Measurements from ENCODE around the gene TBC1D3B.

TBC1D3B gene

DNA sequence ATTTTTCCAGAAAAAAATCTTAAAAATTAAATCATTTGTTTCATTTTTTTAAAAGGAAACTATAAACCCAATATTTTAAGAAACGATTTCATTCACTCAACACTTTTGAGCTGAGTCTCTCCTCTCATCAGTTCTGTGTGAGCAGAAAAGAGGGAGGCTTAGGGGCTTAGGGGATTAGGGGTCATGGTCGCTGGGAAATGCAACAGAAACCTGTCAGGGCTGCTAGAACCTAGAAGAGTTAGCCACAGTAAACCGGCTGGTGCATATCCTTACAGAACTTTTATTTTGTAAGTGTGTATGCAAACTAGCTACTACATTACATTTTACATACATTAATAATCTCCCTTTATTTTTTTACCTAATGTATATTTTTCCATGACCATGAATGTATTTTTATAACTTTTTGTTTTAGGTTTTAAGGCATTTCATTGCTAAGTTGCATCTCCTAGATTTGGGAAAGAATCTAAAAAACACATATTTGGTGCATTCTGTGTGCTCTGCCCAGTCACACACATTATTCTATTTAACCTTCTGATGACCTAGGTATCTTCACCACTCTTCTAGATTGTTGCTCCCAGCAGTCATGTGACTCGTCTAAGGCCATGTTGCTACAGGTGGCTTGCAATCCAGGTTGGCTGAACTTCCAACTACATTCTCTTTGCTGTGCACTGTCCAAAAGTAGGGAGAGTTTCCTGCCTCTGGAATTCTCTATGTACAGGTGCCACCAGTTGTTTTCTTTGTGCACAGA is 24.4 kb downstream of the TBC1D3B start:
- no peak for TF ChIP-seq Cebpa-rat (IDR thresholded peaks at IDR 0.05)
- H3K4me2 ChIP-seq: peak overlapping the region in 3 of 11 experiments; percentile 69 to 74 (median 74); a peak in 5 of 22 replicates

GRCh38 chr17:36149296-36149820 is 27.1 kb downstream of the TBC1D3B start:
- H3K4me2 ChIP-seq: peak overlapping the region in 7 of 11 experiments; percentile 12 to 82 (median 62); a peak in 12 of 22 replicates
- H4K20me1 ChIP-seq: no peaks in the 10 kb centered on the region; a peak in 1 of 22 replicates
- H3K4me1 ChIP-seq: peaks cover 0 to 93% (median 12%) of the 10 kb centered on the region in 10 experiments; a peak in 12 of 20 replicates
- no peak for TF ChIP-seq Cebpa-rat (IDR thresholded peaks at IDR 0.05)
- no peaks in the 10 kb centered on the region for H3K27me3 ChIP-seq
- H3K27ac ChIP-seq: peak overlapping the region in 7 of 11 experiments; percentile 1 to 63 (median 36); a peak in 8 of 22 replicates
- peak overlapping the region in 2 of 10 experiments; percentile 19 to 40; a peak in 2 of 20 replicates for H3K4me3 ChIP-seq
- no peaks in the 10 kb centered on the region for H3K9me3 ChIP-seq (replicated peaks in 1 of 11)
- no peaks in the 10 kb centered on the region for H3K36me3 ChIP-seq
- H3K9ac ChIP-seq: peak overlapping the region in 8 of 11 experiments; percentile 1 to 58 (median 22); a peak in 9 of 22 replicates

More for the DNA sequence above, 24.4 kb downstream of the TBC1D3B start:
- no peak overlapping the region for H3K9ac ChIP-seq
- peaks cover 0 to 84% (median 12%) of the 10 kb centered on the region in 10 experiments; a peak in 12 of 20 replicates for H3K4me1 ChIP-seq
- H3K9me3 ChIP-seq (replicated peaks in 1 of 11): no peaks in the 10 kb centered on the region
- H3K4me3 ChIP-seq: no peak overlapping the region
- H3K27me3 ChIP-seq: no peaks in the 10 kb centered on the region
- H4K20me1 ChIP-seq: no peaks in the 10 kb centered on the region; a peak in 1 of 22 replicates
- H3K36me3 ChIP-seq: no peaks in the 10 kb centered on the region
- H3K27ac ChIP-seq: no peak overlapping the region

DNA sequence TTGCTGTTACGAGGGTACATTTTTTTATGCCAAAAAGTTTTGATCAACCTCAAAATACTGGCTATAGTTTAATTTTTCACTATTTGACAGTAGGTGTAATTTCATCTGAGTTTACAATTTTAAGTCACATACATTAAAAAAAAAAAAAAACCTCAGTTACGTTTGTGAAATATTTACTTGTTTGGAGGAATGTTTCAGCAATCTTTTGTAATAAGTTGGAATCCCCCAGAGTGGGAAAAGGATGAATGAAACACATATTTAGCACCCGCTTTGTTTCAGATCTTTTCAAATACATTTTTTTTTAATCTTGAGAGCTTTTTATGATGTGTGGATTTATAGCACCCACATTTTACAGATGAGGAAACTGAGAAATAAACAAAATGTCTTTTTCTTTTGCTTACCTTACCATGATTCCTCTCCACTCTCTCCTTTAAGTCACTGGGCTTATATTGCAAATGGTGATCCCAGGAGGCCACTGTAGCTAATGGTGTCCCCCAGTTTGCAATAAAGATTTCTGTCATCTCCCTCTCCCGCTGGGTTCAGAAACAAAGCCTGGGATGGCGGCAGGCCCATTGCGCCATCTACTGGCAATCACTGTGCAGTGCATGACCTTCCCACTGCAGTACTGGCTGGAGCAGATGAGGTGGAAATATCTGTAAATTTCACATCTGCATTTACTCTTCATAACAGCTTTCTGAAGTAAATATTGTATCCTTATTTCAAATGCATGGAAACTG is 27.7 kb downstream of the TBC1D3B start:
- peak overlapping the region in 5 of 11 experiments; percentile 1 to 63 (median 46); a peak in 7 of 22 replicates for H3K27ac ChIP-seq
- H3K4me1 ChIP-seq: peaks cover 0 to 93% (median 11%) of the 10 kb centered on the region in 10 experiments; a peak in 12 of 20 replicates
- peak overlapping the region in 6 of 11 experiments; percentile 4 to 58 (median 43); a peak in 10 of 22 replicates for H3K9ac ChIP-seq
- H3K9me3 ChIP-seq (replicated peaks in 1 of 11): no peaks in the 10 kb centered on the region
- H3K4me3 ChIP-seq: peak overlapping the region in 3 of 10 experiments; percentile 19 to 40 (median 32); a peak in 4 of 20 replicates
- H3K27me3 ChIP-seq: no peaks in the 10 kb centered on the region
- H3K36me3 ChIP-seq: no peaks in the 10 kb centered on the region
- H3K4me2 ChIP-seq: peak overlapping the region in 7 of 11 experiments; percentile 12 to 82 (median 62); a peak in 12 of 22 replicates
- no peaks in the 10 kb centered on the region; a peak in 1 of 22 replicates for H4K20me1 ChIP-seq
- TF ChIP-seq Cebpa-rat (IDR thresholded peaks at IDR 0.05): no peak

DNA sequence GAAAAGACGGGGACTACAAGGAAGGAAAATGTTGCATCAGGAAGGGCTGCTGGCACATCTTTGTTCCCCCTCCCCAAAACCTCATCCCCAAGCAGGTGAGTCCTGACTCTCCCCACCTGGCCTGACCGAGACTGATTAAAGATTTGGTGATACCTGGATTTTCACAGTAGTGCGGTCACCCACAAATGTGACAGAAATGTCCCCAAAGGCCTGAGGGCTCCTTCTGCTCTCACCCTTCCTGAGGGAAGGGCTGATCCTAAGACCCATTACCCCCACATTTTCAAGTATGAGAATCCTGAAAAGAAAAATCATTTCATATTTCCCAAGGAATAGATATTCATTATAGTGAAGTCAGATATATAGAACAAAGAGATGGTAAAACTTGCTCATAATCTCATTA is 28.8 kb downstream of the TBC1D3B start:
- peaks cover 0 to 86% (median 9%) of the 10 kb centered on the region in 10 experiments; a peak in 12 of 20 replicates for H3K4me1 ChIP-seq
- H3K9ac ChIP-seq: peak overlapping the region in 3 of 11 experiments; percentile 26 to 57 (median 48); a peak in 4 of 22 replicates
- peak overlapping the region in 2 of 11 experiments; percentile 19 to 61; a peak in 1 of 22 replicates for H3K27ac ChIP-seq
- peak overlapping the region in 5 of 11 experiments; percentile 15 to 82 (median 75); a peak in 7 of 22 replicates for H3K4me2 ChIP-seq
- no peaks in the 10 kb centered on the region for H3K9me3 ChIP-seq (replicated peaks in 1 of 11)
- no peaks in the 10 kb centered on the region; a peak in 1 of 22 replicates for H4K20me1 ChIP-seq
- no peaks in the 10 kb centered on the region for H3K36me3 ChIP-seq
- TF ChIP-seq Cebpa-rat (IDR thresholded peaks at IDR 0.05): no peak
- H3K4me3 ChIP-seq: peak overlapping the region in 3 of 10 experiments; percentile 10 to 40 (median 19); a peak in 2 of 20 replicates
- H3K27me3 ChIP-seq: no peaks in the 10 kb centered on the region

DNA sequence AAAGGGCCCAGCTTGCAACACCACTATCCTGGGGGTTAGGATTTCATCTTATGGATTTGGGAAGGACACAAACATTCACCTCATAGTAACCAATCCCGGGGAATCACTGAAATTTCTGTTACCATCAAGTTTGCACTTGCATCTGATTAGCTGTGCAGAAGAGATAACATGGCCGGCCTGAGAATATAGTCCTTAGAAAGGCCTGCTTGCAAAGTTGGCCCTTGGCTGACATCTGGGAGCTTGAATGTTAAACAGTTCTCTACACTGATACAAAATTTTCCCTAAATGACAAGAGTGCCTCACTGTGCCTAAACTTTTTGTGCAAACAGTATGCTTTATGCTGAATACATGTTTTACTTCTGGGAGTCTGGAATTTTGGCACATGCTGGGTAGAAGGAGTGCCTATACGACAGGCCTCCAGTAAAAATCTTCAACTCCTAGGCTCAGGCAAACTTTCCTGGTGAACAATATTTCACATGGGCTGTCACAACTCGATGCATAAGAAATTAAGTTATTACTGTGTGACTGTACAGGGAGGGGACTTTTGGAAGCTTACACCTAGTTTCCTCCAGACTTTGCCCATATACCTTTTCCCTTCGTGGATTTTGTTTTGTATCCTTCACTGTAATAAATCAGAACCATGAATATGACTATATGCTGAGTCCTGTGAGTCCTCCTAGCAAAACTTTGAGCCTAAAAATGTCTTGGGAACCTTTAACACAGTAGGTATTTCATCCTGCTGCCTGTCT is 31.3 kb downstream of the TBC1D3B start:
- Histone ChIP-seq H3K9me3 (replicated peaks in 1 of 11) (no peaks in the 10 kb centered on the region), H3K9ac (no peak overlapping the region), H3K27ac (no peak overlapping the region), H4K20me1 (no peaks in the 10 kb centered on the region; a peak in 1 of 22 replicates), H3K27me3 (no peaks in the 10 kb centered on the region), H3K4me3 (no peak overlapping the region), H3K36me3 (no peaks in the 10 kb centered on the region), H3K4me1 (peaks cover 0 to 66% (median 9%) of the 10 kb centered on the region in 10 experiments; a peak in 12 of 20 replicates), H3K4me2 (peak overlapping the region in 2 of 11 experiments; percentile 45 to 75; a peak in 2 of 22 replicates)
- TF ChIP-seq Cebpa-rat (IDR thresholded peaks at IDR 0.05): no peak

- Histone ChIP-seq H3K9me3 (replicated peaks in 1 of 11) (no peaks in the 10 kb centered on the region), H3K4me3 (no peak overlapping the region), H3K36me3 (no peaks in the 10 kb centered on the region), H3K9ac (no peak overlapping the region), H3K27me3 (no peaks in the 10 kb centered on the region), H3K4me1 (peaks cover 0 to 55% (median 5%) of the 10 kb centered on the region in 10 experiments; a peak in 12 of 20 replicates), H4K20me1 (no peaks in the 10 kb centered on the region), H3K27ac (no peak overlapping the region), H3K4me2 (peak overlapping the region in 2 of 11 experiments; percentile 45 to 75; a peak in 4 of 22 replicates)
- no peak for TF ChIP-seq Cebpa-rat (IDR thresholded peaks at IDR 0.05)
Observed at GRCh38 chr17:36144014-36144413, 32.4 kb downstream of the TBC1D3B start.

GRCh38 chr17:36142806-36143205 is 33.6 kb downstream of the TBC1D3B start:
- Histone ChIP-seq H3K4me1 (peaks cover 0 to 44% (median 4%) of the 10 kb centered on the region in 10 experiments; a peak in 8 of 20 replicates), H3K27me3 (no peaks in the 10 kb centered on the region), H3K9me3 (replicated peaks in 1 of 11) (peaks cover 0 to 10% (median 5%) of the 10 kb centered on the region in 11 experiments; a peak in 7 of 22 replicates), H3K36me3 (no peaks in the 10 kb centered on the region), H3K4me3 (no peak overlapping the region), H3K4me2 (no peak overlapping the region), H3K9ac (no peak overlapping the region), H3K27ac (no peak overlapping the region), H4K20me1 (no peaks in the 10 kb centered on the region)
- TF ChIP-seq Cebpa-rat (IDR thresholded peaks at IDR 0.05): no peak

GRCh38 chr17:36142235-36142634 is 34.2 kb downstream of the TBC1D3B start:
- no peak overlapping the region for H3K9ac ChIP-seq
- H3K4me2 ChIP-seq: no peak overlapping the region
- H3K36me3 ChIP-seq: no peaks in the 10 kb centered on the region
- no peaks in the 10 kb centered on the region for H3K27me3 ChIP-seq
- no peak overlapping the region for H3K27ac ChIP-seq
- H3K4me1 ChIP-seq: peaks cover 0 to 44% (median 0%) of the 10 kb centered on the region in 10 experiments; a peak in 5 of 20 replicates
- peaks cover 0 to 12% (median 5%) of the 10 kb centered on the region in 11 experiments; a peak in 7 of 22 replicates for H3K9me3 ChIP-seq (replicated peaks in 1 of 11)
- H3K4me3 ChIP-seq: no peak overlapping the region
- no peaks in the 10 kb centered on the region for H4K20me1 ChIP-seq
- no peak for TF ChIP-seq Cebpa-rat (IDR thresholded peaks at IDR 0.05)

Measured in BLaER1 treated with 17β-estradiol and CSF1 and Interleukin-3, amounts not matched to agents 10 nM and 100 nM (cell line).